ENCODE results near the gene SMC1B.

DNA sequence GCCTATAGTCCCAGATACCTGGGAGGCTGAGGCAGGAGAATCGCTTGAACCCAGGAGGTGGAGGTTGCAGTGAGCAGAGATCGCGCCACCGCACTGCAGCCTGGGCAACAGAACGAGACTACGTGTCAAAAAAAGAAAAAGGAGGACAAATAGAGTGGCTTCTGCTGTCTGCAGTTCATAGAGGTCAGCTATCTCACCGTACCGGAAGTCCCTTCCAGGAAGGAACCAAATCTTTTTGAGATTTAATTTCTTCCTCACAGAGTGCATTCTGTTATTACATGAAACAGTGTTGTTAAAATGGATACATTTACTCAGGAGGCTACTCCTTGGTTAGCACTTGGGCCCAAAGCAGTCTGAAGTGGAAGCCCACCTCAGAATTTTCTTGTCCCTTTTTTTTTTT, 70.3 kb downstream of the SMC1B start:
- TF ChIP-seq, protein P1, sequence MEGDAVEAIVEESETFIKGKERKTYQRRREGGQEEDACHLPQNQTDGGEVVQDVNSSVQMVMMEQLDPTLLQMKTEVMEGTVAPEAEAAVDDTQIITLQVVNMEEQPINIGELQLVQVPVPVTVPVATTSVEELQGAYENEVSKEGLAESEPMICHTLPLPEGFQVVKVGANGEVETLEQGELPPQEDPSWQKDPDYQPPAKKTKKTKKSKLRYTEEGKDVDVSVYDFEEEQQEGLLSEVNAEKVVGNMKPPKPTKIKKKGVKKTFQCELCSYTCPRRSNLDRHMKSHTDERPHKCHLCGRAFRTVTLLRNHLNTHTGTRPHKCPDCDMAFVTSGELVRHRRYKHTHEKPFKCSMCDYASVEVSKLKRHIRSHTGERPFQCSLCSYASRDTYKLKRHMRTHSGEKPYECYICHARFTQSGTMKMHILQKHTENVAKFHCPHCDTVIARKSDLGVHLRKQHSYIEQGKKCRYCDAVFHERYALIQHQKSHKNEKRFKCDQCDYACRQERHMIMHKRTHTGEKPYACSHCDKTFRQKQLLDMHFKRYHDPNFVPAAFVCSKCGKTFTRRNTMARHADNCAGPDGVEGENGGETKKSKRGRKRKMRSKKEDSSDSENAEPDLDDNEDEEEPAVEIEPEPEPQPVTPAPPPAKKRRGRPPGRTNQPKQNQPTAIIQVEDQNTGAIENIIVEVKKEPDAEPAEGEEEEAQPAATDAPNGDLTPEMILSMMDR (IDR thresholded peaks at IDR 0.05; ENCODE audit: low read length), result no peak
- TF ChIP-seq EZH2 (IDR thresholded peaks at IDR 0.05; ENCODE audit: borderline replicate concordance, low read length), result no peak
